HL-60 (cell line): Measurements from ENCODE around the gene SMARCA2.

Source experiments
- DNase-seq, 2 experiments: peaks; one replicate each; pipeline ENCODE4 v3.0.0-alpha.2; 2010 to 2020; ENCODE audit warnings: low read depth in 1 of 2, low spot score in 1 of 2
- H3K27ac ChIP-seq: fragments of 250-450 bp; sonication (Bioruptor Pico); replicated peaks from 2 replicates; pipeline ENCODE4 v1.5.1; 2020; ENCODE audit warnings: mild to moderate bottlenecking, moderate library complexity
- H3K27me3 ChIP-seq: fragments of 250-450 bp; sonication (Bioruptor Pico); 2 replicates; pipeline ENCODE4 v1.5.1; 2021; ENCODE audit warnings: mild to moderate bottlenecking, moderate library complexity; ENCODE audit not compliant: insufficient read depth, poor library complexity, severe bottlenecking
- H3K4me3 ChIP-seq: replicated peaks from 2 replicates; pipeline ENCODE4 v1.5.1; 2011; ENCODE audit warnings: mild to moderate bottlenecking, control low read depth, low read length; ENCODE audit not compliant: insufficient read depth
- GABPA ChIP-seq: IDR thresholded peaks from 2 replicates; pipeline ENCODE4 v1.6.1; 2012; ENCODE audit warnings: low read depth
- POLR2AphosphoS5 ChIP-seq: IDR thresholded peaks from 2 replicates; pipeline ENCODE4 v1.6.1; 2012; ENCODE audit warnings: low read depth
- SPI1 ChIP-seq: IDR thresholded peaks from 2 replicates; pipeline ENCODE4 v1.6.1; 2012; ENCODE audit warnings: low read depth, mild to moderate bottlenecking, borderline replicate concordance
- TF ChIP-seq, protein P1 (sequence below): IDR thresholded peaks from 2 replicates; pipeline ENCODE4 v1.6.1; 2012; ENCODE audit warnings: low read depth; ENCODE audit not compliant: insufficient replicate concordance
- TF ChIP-seq, protein P2 (sequence below): IDR thresholded peaks from one replicate; pipeline ENCODE4 v1.5.1; 2011; ENCODE audit warnings: low read length, control low read depth, inconsistent platforms; ENCODE audit not compliant: insufficient read depth

Gene SMARCA2

DNA sequence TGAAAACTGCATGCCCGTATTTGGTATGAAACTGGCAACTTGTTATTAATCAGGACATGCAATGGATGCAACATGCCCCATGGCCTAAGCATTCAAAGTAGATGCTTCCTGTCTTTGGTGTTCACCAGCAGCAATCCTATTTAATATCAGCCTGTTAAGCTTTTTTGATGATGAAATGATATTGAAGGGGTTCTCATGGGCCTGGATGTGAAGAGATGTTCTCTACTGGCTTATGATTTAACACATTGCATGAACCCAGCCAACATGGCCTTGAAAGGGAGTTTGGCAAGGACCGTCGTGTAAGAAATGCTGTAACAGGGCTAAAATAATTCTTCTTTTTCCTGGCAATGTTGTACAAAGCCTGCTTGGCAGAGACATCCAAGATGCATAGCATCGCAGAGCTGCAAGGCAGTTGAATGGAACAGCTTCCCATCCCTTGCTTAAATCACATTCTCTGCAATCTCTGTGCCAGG, 111.2 kb downstream of the SMARCA2 start:
- DNase-seq: no peak
- Histone ChIP-seq H3K27me3 (no peaks in the 10 kb centered on the region), H3K4me3 (no peak overlapping the region), H3K27ac (no peak overlapping the region)
- TF ChIP-seq, protein P1, sequence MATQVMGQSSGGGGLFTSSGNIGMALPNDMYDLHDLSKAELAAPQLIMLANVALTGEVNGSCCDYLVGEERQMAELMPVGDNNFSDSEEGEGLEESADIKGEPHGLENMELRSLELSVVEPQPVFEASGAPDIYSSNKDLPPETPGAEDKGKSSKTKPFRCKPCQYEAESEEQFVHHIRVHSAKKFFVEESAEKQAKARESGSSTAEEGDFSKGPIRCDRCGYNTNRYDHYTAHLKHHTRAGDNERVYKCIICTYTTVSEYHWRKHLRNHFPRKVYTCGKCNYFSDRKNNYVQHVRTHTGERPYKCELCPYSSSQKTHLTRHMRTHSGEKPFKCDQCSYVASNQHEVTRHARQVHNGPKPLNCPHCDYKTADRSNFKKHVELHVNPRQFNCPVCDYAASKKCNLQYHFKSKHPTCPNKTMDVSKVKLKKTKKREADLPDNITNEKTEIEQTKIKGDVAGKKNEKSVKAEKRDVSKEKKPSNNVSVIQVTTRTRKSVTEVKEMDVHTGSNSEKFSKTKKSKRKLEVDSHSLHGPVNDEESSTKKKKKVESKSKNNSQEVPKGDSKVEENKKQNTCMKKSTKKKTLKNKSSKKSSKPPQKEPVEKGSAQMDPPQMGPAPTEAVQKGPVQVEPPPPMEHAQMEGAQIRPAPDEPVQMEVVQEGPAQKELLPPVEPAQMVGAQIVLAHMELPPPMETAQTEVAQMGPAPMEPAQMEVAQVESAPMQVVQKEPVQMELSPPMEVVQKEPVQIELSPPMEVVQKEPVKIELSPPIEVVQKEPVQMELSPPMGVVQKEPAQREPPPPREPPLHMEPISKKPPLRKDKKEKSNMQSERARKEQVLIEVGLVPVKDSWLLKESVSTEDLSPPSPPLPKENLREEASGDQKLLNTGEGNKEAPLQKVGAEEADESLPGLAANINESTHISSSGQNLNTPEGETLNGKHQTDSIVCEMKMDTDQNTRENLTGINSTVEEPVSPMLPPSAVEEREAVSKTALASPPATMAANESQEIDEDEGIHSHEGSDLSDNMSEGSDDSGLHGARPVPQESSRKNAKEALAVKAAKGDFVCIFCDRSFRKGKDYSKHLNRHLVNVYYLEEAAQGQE: no peak

DNA sequence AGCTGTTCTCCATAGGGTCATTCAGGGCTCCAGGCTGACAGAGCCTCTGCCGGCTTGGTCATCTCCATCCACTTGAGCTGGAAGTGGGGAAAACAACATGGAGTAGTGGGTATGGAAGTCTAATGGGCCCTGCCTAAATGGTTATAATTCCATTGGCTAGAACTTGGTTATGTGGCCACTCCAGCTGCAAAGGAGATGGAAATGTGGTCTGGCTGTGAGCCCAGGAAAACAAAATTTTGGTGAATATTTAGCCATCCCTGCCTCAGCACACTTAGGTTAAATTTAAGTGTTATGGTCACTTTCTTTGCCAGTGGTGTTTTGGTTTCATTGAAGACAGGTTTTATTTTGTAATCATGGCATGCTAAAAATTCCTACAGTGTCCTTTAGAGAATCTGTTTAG, 112.3 kb downstream of the SMARCA2 start:
- Histone ChIP-seq H3K27ac (no peak overlapping the region), H3K4me3 (no peak overlapping the region), H3K27me3 (no peaks in the 10 kb centered on the region)
- TF ChIP-seq, protein P1: no peak
- no peak for TF ChIP-seq SPI1
- no peak for TF ChIP-seq POLR2AphosphoS5
- TF ChIP-seq, protein P2, sequence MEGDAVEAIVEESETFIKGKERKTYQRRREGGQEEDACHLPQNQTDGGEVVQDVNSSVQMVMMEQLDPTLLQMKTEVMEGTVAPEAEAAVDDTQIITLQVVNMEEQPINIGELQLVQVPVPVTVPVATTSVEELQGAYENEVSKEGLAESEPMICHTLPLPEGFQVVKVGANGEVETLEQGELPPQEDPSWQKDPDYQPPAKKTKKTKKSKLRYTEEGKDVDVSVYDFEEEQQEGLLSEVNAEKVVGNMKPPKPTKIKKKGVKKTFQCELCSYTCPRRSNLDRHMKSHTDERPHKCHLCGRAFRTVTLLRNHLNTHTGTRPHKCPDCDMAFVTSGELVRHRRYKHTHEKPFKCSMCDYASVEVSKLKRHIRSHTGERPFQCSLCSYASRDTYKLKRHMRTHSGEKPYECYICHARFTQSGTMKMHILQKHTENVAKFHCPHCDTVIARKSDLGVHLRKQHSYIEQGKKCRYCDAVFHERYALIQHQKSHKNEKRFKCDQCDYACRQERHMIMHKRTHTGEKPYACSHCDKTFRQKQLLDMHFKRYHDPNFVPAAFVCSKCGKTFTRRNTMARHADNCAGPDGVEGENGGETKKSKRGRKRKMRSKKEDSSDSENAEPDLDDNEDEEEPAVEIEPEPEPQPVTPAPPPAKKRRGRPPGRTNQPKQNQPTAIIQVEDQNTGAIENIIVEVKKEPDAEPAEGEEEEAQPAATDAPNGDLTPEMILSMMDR: no peak
- TF ChIP-seq GABPA: no peak
- no peak for DNase-seq

GRCh38 chr9:2128141-2128540, 113.0 kb downstream of the SMARCA2 start:
- TF ChIP-seq POLR2AphosphoS5: no peak
- TF ChIP-seq SPI1: no peak
- no peak for TF ChIP-seq GABPA
- TF ChIP-seq, protein P2: no peak
- TF ChIP-seq, protein P1: no peak
- no peak for DNase-seq
- H3K27me3 ChIP-seq: no peaks in the 10 kb centered on the region

DNA sequence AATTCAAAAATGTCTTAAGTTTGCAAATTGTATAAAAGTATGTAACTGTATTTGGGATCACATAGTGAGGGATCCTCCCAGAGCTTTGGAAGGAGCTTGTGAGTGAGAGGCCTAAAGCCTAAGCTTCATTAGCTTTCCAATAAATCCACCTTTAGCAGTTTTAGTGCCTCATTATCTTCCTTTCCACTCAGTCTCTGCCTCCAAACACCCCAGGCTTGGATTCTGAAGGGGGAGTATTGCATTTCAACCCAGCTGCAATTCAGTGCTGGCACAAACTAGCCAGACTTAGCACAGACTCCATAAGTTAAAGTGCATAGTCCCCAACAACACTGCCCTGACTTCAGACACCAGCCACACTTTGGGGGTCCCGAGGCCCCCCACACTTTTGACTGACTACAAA, 113.5 kb downstream of the SMARCA2 start:
- TF ChIP-seq, protein P1: no peak
- TF ChIP-seq SPI1: no peak
- TF ChIP-seq, protein P2: no peak
- no peak for TF ChIP-seq POLR2AphosphoS5
- no peak for TF ChIP-seq GABPA
- no peak for DNase-seq
- Histone ChIP-seq H3K27ac (no peak overlapping the region), H3K4me3 (no peak overlapping the region), H3K27me3 (no peaks in the 10 kb centered on the region)

More at GRCh38 chr9:2128141-2128540, 113.0 kb downstream of the SMARCA2 start:
- Histone ChIP-seq H3K27ac (no peak overlapping the region), H3K4me3 (no peak overlapping the region)
